ENCODE measurements around the gene PXDC1. TPM values are rescaled to one million over a fixed set of nuclear protein-coding genes. Genes with fewer than 3 reads are reported as not detected.

PXDC1 gene
- 7.3 TPM for total RNA-seq

- DNase-seq (ENCODE audit: low spot score in 2 of 2) = peak in 1 of 2 donors; percentile 54
- no peak for FAIRE-seq
Measured at GRCh38 chr6:3751077-3751729, at the start of gene PXDC1. TSS of gene PXDC1 (minus strand) at chr6:3751713. CDS start at chr6:3751531, 182 bp downstream.

- FAIRE-seq (no peak), DNase-seq (ENCODE audit: low spot score in 2 of 2) (no peak)
Measured at GRCh38 chr6:3800850-3801591, 49.5 kb upstream of the PXDC1 start.

DNA sequence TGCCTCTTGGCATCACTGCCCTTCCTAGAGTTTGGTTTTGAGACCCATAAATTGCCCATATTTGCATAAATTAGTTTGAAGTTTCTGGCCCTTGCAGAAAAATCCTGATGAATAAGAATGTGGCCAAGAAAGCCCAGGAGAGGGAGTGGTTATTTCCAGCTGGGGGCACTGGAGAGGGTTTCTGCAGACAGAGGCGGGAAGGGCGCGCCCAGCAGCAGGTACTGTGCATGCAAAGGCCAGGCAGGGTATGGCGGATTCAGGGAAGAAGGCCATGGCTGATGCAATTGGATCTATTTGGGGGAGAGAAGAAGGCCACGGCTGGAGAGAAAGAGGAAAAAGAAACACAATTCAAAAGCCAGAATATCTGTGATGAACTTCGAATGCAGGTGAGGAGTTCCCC is 48.2 kb upstream of the PXDC1 start:
- FAIRE-seq = no peak

DNA sequence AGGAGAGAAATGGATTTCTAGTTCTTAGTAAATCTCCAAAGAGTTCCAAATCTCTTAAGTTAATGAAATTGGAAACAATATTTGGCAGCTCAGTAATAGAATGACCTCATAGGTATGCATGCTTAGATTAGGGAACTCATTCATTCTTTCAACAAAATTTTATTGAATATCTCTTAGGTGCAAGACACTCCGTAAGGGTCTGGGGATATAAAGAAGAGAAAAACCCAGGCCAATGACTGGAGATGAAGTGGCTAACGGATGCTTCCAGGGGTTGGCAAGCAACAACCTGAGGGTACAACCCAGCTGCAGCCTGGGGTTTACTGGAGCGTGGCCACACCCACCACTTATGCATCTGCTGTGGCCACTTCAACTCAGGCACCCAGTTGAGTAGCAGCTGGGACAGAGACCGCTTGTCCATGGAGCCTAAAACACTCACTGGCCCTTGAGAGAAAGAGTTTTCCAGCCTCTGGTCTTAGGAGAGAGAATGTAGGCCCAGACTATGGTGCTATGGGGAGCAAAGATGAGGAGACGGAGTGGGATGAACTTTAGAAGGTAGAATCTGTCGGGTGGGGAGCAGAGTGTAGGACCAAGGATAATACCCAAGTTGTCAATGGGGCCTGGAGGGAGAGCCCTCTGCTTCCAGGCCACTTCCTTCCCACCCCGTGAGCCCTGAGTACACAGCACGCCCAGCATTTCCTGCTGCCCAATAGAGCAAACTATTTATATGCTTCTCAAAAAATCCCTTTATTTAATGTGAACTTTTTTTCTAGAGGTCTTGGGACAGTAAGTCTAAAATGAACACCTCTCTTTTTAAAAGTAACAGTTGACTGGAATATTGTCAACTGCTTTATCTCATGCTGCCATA is 46.8 kb upstream of the PXDC1 start:
- no peak for DNase-seq (ENCODE audit: low spot score in 2 of 2)
- no peak for FAIRE-seq

More for the DNA sequence above, 48.2 kb upstream of the PXDC1 start:
- no peak for DNase-seq (ENCODE audit: low spot score in 2 of 2)

- DNase-seq (ENCODE audit: low spot score in 2 of 2) (no peak), FAIRE-seq (no peak)
Measured at GRCh38 chr6:3797231-3798054, 45.9 kb upstream of the PXDC1 start.

- no peak for FAIRE-seq
- no peak for DNase-seq (ENCODE audit: low spot score in 2 of 2)
Measured at GRCh38 chr6:3796719-3797041, 45.2 kb upstream of the PXDC1 start.

DNA sequence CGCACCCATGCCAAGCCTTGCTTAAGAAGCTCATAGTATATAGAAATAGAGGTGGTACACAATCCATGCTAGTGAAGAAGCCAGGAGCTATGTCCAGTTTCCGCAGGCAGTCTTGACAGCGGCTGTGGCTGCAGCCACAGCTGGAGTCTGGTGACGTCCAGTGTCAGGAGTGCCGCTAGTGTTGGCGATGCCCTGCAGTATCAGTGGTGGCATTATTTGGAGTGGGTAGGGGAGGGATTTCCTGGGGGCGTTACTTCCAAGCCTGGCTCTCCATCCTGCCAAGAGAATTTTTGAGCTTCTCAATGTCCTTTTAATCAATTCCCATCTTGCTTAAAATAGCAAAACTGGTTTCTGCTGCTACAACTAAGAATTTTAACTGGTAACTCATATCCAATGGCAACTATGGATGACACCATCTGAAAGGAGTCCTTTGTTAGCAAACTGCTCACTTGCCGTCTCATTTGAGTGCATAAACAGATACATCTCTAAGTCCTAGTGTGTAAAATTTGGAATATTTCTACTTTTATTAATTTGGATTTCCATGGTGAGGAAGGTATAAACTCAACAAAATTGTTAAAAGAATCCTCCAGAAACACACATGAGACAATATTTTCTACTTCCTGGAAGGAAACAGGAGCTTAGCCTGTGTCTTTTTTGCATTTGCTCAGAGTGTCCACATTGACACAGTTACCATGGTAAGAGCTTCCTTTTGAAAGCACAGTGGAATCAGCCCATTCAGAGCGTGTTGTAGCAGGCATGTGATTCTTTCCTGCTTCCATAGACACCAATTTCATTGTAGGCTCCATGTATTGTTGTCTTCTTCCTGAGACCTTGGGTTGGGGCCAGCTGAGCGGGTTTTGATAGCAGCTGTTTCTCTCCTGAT is 44.6 kb upstream of the PXDC1 start:
- peak; percentile 51 to 54 for DNase-seq (ENCODE audit: low spot score in 2 of 2)
- no peak for FAIRE-seq

DNA sequence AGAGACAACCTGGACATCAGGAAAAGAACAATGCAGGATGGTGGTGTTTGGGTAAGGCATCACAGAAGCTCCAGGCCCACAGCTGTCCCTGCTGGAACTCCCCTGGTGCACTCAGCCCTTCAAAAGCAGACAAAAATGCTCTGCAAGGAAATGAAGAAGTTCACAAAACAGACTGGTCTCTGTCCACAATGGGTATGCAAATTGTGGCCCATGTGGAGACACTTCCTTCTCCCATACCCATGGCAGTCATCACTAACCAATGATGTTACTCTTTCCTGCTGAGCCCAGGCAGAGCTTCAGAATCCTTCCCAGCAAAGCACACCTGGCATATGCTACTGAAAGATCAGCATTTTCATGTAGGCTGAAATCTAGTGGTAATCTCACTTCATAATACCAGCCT is 42.6 kb upstream of the PXDC1 start:
- FAIRE-seq (no peak), DNase-seq (ENCODE audit: low spot score in 2 of 2) (no peak)

- no peak for FAIRE-seq
- DNase-seq (ENCODE audit: low spot score in 2 of 2) = no peak
Measured at GRCh38 chr6:3793545-3793944, 42.0 kb upstream of the PXDC1 start.

DNA sequence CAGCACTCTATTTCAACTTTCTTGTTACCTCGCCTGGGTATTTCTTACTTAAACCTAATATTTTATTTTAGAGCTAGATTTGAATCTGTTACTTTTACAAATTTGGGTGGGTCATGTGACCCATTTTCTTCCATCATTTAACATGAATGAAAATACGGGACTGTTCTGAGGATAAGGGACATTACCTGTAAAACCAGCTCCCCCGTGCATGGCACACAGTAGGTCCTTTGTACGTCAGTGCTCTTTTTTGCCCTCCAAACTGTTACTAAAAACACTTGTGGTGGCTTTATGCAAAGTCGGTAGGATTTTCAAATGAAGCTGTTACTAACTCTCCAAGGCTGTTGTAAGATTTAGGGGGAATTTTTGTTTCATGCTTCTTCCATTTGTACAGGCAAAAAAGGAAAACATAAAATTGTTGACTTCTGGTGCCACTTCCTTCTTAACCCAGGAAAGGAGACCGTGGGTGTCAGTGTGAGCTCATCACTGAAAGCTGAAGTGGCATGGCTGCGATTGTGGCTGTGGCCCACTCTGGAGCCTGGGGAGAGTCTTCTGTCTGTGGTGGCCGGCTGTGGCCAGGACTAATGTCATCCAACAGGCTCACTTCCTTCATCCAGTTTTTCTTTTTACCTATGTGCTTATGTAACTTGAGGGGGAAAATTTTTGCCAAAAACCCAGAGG is 40.2 kb upstream of the PXDC1 start:
- FAIRE-seq (no peak), DNase-seq (ENCODE audit: low spot score in 2 of 2) (no peak)

DNA sequence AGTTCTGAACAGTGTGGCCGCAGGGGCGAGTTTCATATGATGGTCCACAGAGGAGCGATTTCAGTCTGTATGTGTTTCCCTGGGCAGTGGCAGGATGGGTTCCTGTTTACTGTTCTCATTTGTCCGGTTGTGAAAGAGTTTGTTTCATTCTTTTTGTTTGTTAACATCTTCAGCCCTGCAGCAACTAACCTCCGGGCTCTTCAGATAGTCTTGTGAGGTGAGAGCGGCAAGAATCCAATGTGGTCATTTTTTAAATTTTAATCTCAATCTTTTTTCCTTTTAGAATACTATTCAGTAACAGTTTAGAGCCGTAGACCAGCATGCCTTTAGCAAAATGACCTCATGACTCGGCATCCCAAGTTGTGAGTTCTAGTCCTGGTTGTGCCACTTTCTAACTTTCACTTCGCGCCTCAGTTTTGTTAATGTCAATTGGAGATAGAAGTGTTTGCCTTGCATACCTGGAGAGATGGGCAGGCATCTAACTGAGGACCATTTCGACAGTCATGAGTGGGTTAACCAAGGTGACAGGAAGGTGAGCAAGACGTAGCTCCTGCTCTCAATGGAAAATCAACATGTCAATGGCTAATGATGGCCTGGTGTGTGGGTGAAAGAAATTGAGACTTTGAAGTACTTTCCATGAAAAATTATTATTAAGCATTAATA is 38.5 kb upstream of the PXDC1 start:
- DNase-seq (ENCODE audit: low spot score in 2 of 2) (no peak), FAIRE-seq (no peak)

DNA sequence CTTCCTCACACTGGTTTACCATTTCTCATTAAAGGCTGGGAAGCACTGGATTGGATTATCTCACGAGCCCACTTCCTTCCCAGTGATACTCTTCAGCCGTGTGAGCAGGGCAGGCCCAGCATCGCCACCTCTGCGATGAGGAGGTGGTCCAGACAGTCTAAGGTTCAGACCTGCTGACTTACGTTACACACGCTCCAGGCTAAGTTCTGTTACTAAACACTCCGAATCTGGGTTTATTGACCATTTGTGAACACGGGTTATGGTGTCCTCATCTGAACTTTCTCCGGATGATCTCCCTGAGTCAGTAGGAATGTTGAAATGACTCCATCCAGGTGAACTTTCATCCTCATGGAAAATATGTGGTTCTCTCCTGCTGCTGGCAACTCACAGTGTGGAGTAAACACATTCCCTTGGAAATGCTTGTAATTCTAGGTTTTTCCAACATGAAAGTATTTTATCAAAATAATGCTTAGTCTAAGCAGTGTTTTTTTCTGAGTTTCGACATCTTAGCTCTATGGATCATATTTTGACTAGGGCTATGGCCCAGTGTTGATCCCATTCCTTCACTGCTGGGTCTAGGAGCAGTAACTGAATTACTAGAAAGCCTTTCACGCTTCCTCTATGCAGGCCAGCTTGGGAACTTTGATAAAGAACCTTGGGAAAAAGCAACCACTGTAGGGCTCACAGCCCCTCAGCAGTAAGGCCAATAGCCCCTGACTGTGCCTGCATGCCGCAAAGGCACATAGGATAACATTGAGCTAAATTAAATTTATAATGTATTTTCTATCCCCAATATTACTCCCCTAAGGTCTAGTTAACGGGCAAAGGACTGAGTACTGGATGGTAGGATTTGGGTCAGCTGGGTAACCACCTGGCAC is 37.7 kb upstream of the PXDC1 start:
- no peak for FAIRE-seq
- no peak for DNase-seq (ENCODE audit: low spot score in 2 of 2)

DNA sequence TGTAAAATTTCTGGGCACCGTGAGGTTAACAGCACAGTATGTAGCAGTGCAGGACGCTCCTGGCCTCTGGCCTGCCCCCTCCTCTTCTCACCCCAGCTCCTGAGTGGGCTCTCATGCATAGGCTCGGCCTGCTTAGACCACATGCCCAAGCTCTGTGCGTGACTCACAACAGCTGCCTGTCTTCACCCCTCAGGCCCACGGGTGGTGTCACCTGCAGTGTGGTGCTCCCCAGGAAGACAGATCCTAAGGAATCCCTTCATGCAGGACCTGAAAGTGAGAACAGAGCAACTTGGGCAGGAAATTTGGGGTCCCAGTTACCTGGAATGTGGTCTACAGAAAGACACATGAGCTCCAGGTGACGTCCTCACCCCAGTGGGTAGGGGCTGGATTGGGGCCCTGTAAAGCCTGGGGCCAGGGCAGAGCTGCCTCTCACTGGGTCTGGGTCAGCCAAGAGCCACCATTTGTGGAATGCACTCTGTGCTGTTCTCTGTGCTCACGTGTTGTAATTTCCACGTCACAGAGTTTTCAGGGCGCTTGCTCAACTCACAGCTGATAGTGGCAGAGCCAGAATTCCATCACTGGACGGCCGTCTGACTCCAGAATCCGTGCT is 37.0 kb upstream of the PXDC1 start:
- DNase-seq (ENCODE audit: low spot score in 2 of 2) (no peak), FAIRE-seq (no peak)

- FAIRE-seq (no peak), DNase-seq (ENCODE audit: low spot score in 2 of 2) (no peak)
Measured at GRCh38 chr6:3786141-3786540, 34.6 kb upstream of the PXDC1 start.

DNA sequence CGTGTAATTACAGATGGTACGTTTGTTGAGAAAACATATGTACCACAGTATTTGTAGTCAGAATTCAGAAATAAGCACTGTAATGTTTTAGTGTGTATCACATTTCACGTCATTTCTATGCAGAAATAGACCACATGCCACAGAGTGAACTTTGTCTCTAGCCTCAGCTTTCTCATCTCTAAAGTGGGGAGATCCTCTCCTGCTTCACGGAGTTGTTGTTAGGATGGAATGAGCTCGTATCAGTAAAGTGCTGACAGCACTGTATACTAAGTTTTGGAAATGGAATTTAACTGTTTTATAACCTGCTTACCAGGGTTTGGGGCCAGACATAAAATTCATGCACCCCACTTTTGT is 34.2 kb upstream of the PXDC1 start:
- FAIRE-seq (no peak), DNase-seq (ENCODE audit: low spot score in 2 of 2) (no peak)

GRCh38 chr6:3784885-3785744 is 33.6 kb upstream of the PXDC1 start:
- no peak for FAIRE-seq
- no peak for DNase-seq (ENCODE audit: low spot score in 2 of 2)
